PC-3 (cell line): ENCODE results near the gene SPTA1. TPM values are rescaled to one million over a fixed set of nuclear protein-coding genes. Genes with fewer than 3 reads are reported as not detected.

Experiments
- ATAC-seq: fragments of 200-7000 bp; cut with Tn5 transposase; 2 replicates; pipeline ENCODE4 v1.9.1; 2020; ENCODE audit warnings: mild to moderate bottlenecking, moderate library complexity
- BruUV-seq: library from RNA; stranded (reverse); fragments of 400-500 nt; replicated peaks from 2 replicates; lab custom pipeline; 2021; lab: Mats Ljungman, UMichigan
- CTCF ChIA-PET: fragments of 300-600 bp; sonication (Branson Sonifier 250); formaldehyde crosslinking; loops from one replicate; lab custom pipeline; 2022; ENCODE audit warnings: antibody characterized with exemption; lab: Charles Lee
- POLR2A ChIA-PET: fragments of 300-600 bp; sonication (Branson Sonifier 250); formaldehyde crosslinking; loops from one replicate; lab custom pipeline; 2022; ENCODE audit warnings: antibody characterized with exemption; ENCODE audit not compliant: unreplicated experiment; lab: Charles Lee
- DNase-seq: peaks from one replicate; pipeline ENCODE4 v3.0.0-alpha.2; 2015
- H2AFZ ChIP-seq: fragments of 300-600 bp; sonication (generic); 2 replicates; pipeline ENCODE4 v1.6.0; 2016; ENCODE audit warnings: antibody characterized with exemption, low read length
- H3F3A ChIP-seq: fragments of 300-600 bp; sonication (generic); one replicate; pipeline ENCODE4 v1.6.0; 2017; ENCODE audit warnings: antibody characterized with exemption, low read length, control low read depth, mild to moderate bottlenecking; ENCODE audit not compliant: unreplicated experiment
- H3K27ac ChIP-seq: fragments of 300-600 bp; sonication (generic); 2 replicates; pipeline ENCODE4 v1.5.1; 2016; ENCODE audit warnings: mild to moderate bottlenecking, low read length
- H3K27me3 ChIP-seq: fragments of 300-600 bp; sonication (generic); 2 replicates; pipeline ENCODE4 v1.6.1; 2016; ENCODE audit warnings: low read length, mixed read lengths
- H3K36me3 ChIP-seq: fragments of 300-600 bp; sonication (generic); 2 replicates; pipeline ENCODE4 v1.6.1; 2016; ENCODE audit warnings: low read depth, mixed run types, low read length, mixed read lengths
- H3K4me1 ChIP-seq: fragments of 300-600 bp; sonication (generic); 2 replicates; pipeline ENCODE4 v1.5.1; 2016; ENCODE audit warnings: low read length; ENCODE audit not compliant: insufficient read depth
- H3K4me2 ChIP-seq: fragments of 300-600 bp; sonication (generic); 2 replicates; pipeline ENCODE4 v1.6.0; 2016; ENCODE audit warnings: low read length
- H3K4me3 ChIP-seq: fragments of 300-600 bp; sonication (generic); 2 replicates; pipeline ENCODE4 v1.5.1; 2016; ENCODE audit warnings: mild to moderate bottlenecking, low read length, mixed read lengths
- H3K79me2 ChIP-seq: fragments of 300-600 bp; sonication (generic); 2 replicates; pipeline ENCODE4 v1.6.1; 2017; ENCODE audit warnings: low read length, mixed read lengths
- H3K9ac ChIP-seq: fragments of 300-600 bp; sonication (generic); 2 replicates; pipeline ENCODE4 v1.6.0; 2016; ENCODE audit warnings: mild to moderate bottlenecking, low read length
- H3K9me2 ChIP-seq: fragments of 300-600 bp; sonication (generic); replicated peaks from 2 replicates; pipeline ENCODE4 v1.6.1; 2016; ENCODE audit warnings: mixed run types, low read length, mixed read lengths
- H3K9me3 ChIP-seq: fragments of 300-600 bp; sonication (generic); 2 replicates; pipeline ENCODE4 v1.6.1; 2016; ENCODE audit warnings: low read length, mixed read lengths
- H4K20me1 ChIP-seq: fragments of 300-600 bp; sonication (generic); 2 replicates; pipeline ENCODE4 v1.6.1; 2016; ENCODE audit warnings: low read length, mixed read lengths
- CTCF ChIP-seq: fragments of 300-600 bp; sonication (generic); conservative IDR thresholded peaks from 2 replicates; pipeline ENCODE4 v1.5.1; 2017; ENCODE audit warnings: antibody characterized with exemption, low read depth, mild to moderate bottlenecking, low read length
- EZH2 ChIP-seq: fragments of 300-600 bp; sonication (generic); IDR thresholded peaks from one replicate; pipeline ENCODE4 v1.6.1; 2017; ENCODE audit warnings: antibody characterized with exemption, mild to moderate bottlenecking, low read length; ENCODE audit not compliant: unreplicated experiment
- EZH2phosphoT487 ChIP-seq: fragments of 300-600 bp; sonication (generic); IDR thresholded peaks from 2 replicates; pipeline ENCODE4 v1.6.1; 2018; ENCODE audit warnings: mild to moderate bottlenecking, antibody characterized with exemption, low read length, borderline replicate concordance
- intact Hi-C: fragments of 100-400 bp; cut with micrococcal nuclease; formaldehyde crosslinking; loops from 2 replicates; pipeline ENCODE4 v1.9.0; 2023
- total RNA-seq: library from RNA; depleted of rRNA; stranded (reverse); fragments of >200 nt; gene quantifications from 2 replicates; pipeline ENCODE4 v1.2.3, GENCODE V29; 2014

The SPTA1 gene
- total RNA-seq, 1 experiment from 2014 or later = not detected

GRCh38 chr1:158732524-158732923, 46.0 kb upstream of the SPTA1 start:
- Histone ChIP-seq H2AFZ (no peak overlapping the region), H3K4me1 (no peaks in the 10 kb centered on the region), H3K36me3 (no peaks in the 10 kb centered on the region), H3K79me2 (no peaks in the 10 kb centered on the region), H3K4me3 (no peak overlapping the region), H3K27ac (no peak overlapping the region), H3K27me3 (peaks cover 2% of the 10 kb centered on the region; the same call in 1 of the 2 replicates), H3K9me2 (no peaks in the 10 kb centered on the region), H3K9me3 (no peaks in the 10 kb centered on the region), H3K4me2 (no peak overlapping the region), H3K9ac (no peak overlapping the region), H3F3A (no peaks in the 10 kb centered on the region), H4K20me1 (no peaks in the 10 kb centered on the region)
- intact Hi-C loops = no loop called here
- ATAC-seq (no peak), DNase-seq (no peak)
- no peak for TF ChIP-seq EZH2phosphoT487
- ChIA-PET POLR2A (no interaction called here), CTCF (no interaction called here)
- BruUV-seq = no TSS peak

- H4K20me1 ChIP-seq = no peaks in the 10 kb centered on the region
- H3K4me3 ChIP-seq = no peak overlapping the region
- POLR2A ChIA-PET = interaction anchor here (0.6 kb wide), 1 partner anchor 342 kb away, joined by 4 read pairs; no protein-coding TSS in a partner anchor
Measured at GRCh38 chr1:158731707-158732106, 45.2 kb upstream of the SPTA1 start.

GRCh38 chr1:158730453-158730852, 43.9 kb upstream of the SPTA1 start:
- Histone ChIP-seq H3K9me3 (no peaks in the 10 kb centered on the region), H3K4me3 (no peak overlapping the region), H2AFZ (no peak overlapping the region), H4K20me1 (no peaks in the 10 kb centered on the region), H3F3A (no peaks in the 10 kb centered on the region), H3K4me1 (no peaks in the 10 kb centered on the region), H3K27me3 (0 out of 2 replicates have a peak, but pooled peaks cover 5% of the 10 kb centered on the region), H3K9ac (no peak overlapping the region), H3K9me2 (no peaks in the 10 kb centered on the region), H3K36me3 (no peaks in the 10 kb centered on the region), H3K4me2 (no peak overlapping the region), H3K27ac (no peak overlapping the region), H3K79me2 (no peaks in the 10 kb centered on the region)
- intact Hi-C loops = no loop called here
- BruUV-seq = no TSS peak
- no peak for DNase-seq
- POLR2A ChIA-PET = no interaction called here
- no peak for ATAC-seq
- CTCF ChIA-PET = no interaction called here
- TF ChIP-seq CTCF = no peak
- no peak for TF ChIP-seq EZH2
- TF ChIP-seq EZH2phosphoT487 = no peak

More at GRCh38 chr1:158731707-158732106, 45.2 kb upstream of the SPTA1 start:
- intact Hi-C loops = no loop called here
- ATAC-seq = no peak
- no TSS peak for BruUV-seq
- Histone ChIP-seq H3K4me2 (no peak overlapping the region), H3K9me2 (no peaks in the 10 kb centered on the region), H3K27me3 (no peaks in the 10 kb centered on the region), H3K4me1 (no peaks in the 10 kb centered on the region), H3K79me2 (no peaks in the 10 kb centered on the region), H3K9me3 (no peaks in the 10 kb centered on the region), H2AFZ (no peak overlapping the region), H3K9ac (no peak overlapping the region), H3K36me3 (no peaks in the 10 kb centered on the region), H3F3A (no peaks in the 10 kb centered on the region), H3K27ac (no peak overlapping the region)
- no peak for DNase-seq
- CTCF ChIA-PET = no interaction called here
- TF ChIP-seq EZH2 (no peak), CTCF (no peak)
